ENCODE results near the gene FOXC2.

DNA sequence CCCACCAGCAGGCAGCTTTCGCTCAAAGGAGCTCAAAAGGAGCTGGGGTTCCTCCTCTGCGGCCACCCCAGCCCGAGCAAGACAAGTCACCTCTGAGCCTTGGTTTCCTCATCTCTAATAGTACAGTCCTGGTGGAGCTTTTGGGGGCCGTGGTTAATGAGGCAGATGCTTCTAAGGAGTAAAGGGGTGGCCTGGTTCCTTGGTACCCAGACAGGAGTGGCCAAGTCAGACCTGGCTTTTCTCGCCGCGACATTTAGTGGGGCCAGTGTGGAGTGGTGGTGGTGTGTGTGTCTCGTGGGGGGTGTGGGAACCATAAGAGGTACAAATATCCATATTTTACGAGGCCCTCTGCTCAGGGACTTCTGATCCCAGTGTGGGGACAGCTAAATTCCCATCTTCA is 49.6 kb upstream of the FOXC2 start:
- TF ChIP-seq CTCF (IDR thresholded peaks at IDR 0.05; ENCODE audit: borderline replicate concordance, extremely low read depth, low read length, poor library complexity, severe bottlenecking) (no peak), EZH2 (IDR thresholded peaks at IDR 0.05; ENCODE audit: borderline replicate concordance, low read depth, low read length, severe bottlenecking) (no peak)
